HFF-Myc (cell line): Measurements from ENCODE around the gene RIBC1.

ENCODE experiments used
- DNase-seq: peaks from one replicate; pipeline ENCODE4 v3.0.0-alpha.2; 2011; ENCODE audit warnings: low read depth; ENCODE audit errors: extremely low read depth
- H3K4me3 ChIP-seq: replicated peaks from 2 replicates; pipeline ENCODE4 v1.5.1; 2011; ENCODE audit warnings: low read depth, mild to moderate bottlenecking, control low read depth, low read length
- TF ChIP-seq, protein P1 (sequence below): IDR thresholded peaks from 2 replicates; pipeline ENCODE4 v1.5.1; 2012; ENCODE audit warnings: mild to moderate bottlenecking, low read depth, low read length, control low read depth; ENCODE audit errors: missing control alignments

RIBC1 gene

DNA sequence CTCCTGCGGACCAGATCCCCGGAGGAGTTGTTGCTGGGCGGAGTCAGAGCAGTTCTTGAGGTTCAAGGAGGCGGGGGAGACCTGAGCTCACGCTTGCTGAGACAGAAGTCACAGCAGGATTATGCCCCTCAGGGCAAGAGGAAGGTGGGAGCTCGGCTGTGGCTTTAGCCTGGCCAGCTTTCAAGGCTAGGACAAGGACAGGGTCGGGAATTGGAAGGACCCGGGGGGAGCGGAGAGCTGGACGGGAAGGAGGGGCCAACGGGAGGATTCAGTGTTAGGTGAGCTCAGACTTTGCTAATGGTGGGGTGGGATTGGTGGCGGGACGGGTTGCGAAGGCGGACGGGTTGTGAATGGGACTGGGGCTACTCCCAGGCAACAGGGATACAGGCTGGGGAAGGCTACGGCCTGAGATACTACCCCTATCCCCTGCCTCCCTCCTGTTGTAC is at the start of gene RIBC1:
TSS of gene RIBC1 (plus strand) at position 13 of the 446 bp plus-strand sequence. CDS start 3,404 bp downstream, outside the sequence.
- DNase-seq: no peak
- H3K4me3 ChIP-seq: peak within 1 kb of the TSS; percentile 51
- TF ChIP-seq, protein P1, sequence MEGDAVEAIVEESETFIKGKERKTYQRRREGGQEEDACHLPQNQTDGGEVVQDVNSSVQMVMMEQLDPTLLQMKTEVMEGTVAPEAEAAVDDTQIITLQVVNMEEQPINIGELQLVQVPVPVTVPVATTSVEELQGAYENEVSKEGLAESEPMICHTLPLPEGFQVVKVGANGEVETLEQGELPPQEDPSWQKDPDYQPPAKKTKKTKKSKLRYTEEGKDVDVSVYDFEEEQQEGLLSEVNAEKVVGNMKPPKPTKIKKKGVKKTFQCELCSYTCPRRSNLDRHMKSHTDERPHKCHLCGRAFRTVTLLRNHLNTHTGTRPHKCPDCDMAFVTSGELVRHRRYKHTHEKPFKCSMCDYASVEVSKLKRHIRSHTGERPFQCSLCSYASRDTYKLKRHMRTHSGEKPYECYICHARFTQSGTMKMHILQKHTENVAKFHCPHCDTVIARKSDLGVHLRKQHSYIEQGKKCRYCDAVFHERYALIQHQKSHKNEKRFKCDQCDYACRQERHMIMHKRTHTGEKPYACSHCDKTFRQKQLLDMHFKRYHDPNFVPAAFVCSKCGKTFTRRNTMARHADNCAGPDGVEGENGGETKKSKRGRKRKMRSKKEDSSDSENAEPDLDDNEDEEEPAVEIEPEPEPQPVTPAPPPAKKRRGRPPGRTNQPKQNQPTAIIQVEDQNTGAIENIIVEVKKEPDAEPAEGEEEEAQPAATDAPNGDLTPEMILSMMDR: no peak

- DNase-seq: no peak
- no peak overlapping the region for H3K4me3 ChIP-seq
- TF ChIP-seq, protein P1: no peak
Observed at GRCh38 chrX:53373307-53373706, 49.4 kb upstream of the RIBC1 start.

- no peak overlapping the region for H3K4me3 ChIP-seq
- TF ChIP-seq, protein P1: no peak
Observed at GRCh38 chrX:53374222-53374820, 48.4 kb upstream of the RIBC1 start.

DNA sequence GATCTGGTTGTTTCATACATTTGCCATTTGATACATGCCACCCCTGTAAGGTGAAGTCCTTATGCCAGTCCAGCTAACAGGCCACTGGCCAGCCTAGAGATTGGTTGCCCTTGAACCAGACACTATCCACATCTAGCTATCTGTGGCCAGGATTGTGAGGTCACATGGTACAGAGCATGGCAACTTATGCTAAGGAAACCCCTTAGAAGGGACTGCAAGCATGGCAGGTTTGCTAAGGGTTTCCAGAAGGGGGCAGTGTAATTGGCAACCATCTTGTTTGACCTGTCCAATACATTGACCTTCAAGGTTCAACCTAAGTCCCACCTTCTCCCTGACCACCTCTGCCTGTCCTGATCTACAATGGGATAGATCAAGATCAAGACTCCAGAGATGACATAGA is 47.8 kb upstream of the RIBC1 start:
- no peak overlapping the region for H3K4me3 ChIP-seq

More at GRCh38 chrX:53374222-53374820, 48.4 kb upstream of the RIBC1 start:
- DNase-seq: no peak

DNA sequence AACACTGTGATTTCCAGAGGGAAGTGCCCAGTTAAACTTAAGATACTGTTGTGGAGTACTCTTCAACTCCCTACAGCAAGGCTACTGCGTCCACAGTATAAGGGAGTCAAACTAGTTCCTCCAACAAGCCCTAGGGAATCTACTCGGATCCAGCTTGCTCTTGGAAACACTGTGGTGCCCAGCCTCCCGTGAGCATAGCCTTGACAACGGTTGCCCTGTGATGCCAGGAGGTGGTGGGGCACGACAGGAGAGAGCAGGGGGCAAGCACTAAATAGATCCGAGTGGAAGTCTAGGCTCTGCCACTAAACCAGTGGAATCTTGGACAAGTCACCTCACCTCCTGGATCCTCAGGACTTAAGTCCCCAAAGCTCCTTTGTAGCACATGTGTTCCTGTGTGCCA is 45.8 kb upstream of the RIBC1 start:
- DNase-seq: no peak
- TF ChIP-seq, protein P1: no peak
- H3K4me3 ChIP-seq: no peak overlapping the region

More for the DNA sequence above, 47.8 kb upstream of the RIBC1 start:
- no peak for DNase-seq
- TF ChIP-seq, protein P1: peak; percentile 9

- H3K4me3 ChIP-seq: no peak overlapping the region
- TF ChIP-seq, protein P1: no peak
- DNase-seq: no peak
Observed at GRCh38 chrX:53377464-53377863, 45.2 kb upstream of the RIBC1 start.

DNA sequence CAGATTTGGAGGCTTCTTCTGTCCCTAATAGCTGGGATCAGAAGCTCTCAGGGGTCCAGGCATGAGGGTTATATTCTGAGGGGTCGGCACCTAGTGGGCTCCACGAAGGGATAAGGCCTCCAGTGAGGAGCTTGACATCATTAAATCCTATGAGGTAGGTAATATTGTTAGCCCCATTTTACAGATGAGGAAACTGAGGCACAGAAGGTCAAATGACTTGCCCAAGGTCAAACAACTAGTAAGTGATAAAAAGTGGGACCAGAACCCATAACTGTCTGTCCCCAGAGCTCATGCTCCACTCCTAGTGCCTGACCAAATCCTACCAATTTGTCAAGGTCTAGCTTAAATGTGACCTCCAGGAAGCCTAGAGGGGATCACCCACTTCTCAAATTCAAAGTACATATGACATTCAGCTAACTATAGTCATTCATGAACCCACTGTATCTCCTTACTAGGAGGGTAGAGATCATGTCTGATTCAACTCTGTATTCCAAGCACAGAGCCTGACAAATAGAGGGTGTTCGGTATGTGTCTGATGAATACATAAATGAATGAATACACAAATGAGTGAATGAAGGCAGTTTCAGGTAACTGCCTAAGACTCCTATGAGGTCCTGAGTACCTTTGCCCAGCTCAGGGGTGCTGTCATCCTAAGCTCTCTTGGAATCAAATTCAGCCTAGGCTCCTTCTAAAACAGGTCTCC is 43.5 kb upstream of the RIBC1 start:
- TF ChIP-seq, protein P1: no peak

More for the DNA sequence above, 43.5 kb upstream of the RIBC1 start:
- H3K4me3 ChIP-seq: no peak overlapping the region
- DNase-seq: no peak
